ENCODE data around the gene ARID2. TPM values are rescaled to one million over a fixed set of nuclear protein-coding genes. Genes with fewer than 3 reads are reported as not detected.

ARID2 gene
- polyA plus RNA-seq, 1 donor from 2014 or later = 20.6 TPM

DNA sequence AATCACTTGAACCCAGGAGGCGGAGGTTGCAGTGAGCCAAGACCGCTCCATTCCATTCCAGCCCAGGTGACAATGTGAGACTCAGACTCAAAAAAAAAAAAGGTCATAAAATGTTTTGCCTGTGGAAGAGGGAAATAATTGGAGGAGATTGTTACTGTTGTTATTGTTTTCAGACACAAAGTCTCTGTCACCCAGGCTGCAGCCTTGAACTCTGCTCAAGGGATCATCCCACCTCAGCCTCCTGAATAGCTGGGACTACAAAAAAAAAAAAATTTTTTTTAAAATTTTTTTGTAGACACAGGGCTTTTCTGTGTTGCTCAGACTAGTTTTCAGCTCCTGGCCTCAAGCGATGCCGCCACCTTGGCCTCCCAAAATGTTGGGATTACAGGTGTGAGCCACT is 33.9 kb downstream of the ARID2 start:
- Histone ChIP-seq H3F3A (ENCODE audit: insufficient read depth, low read length, poor library complexity, severe bottlenecking) (no peaks in the 10 kb centered on the region), H4K20me1 (ENCODE audit: insufficient read depth) (no peaks in the 10 kb centered on the region), H3K79me2 (replicated peaks; ENCODE audit: insufficient read depth, low read length) (peaks cover 69% of the 10 kb centered on the region), H3K27ac (ENCODE audit: low read length) (no peak overlapping the region), H3K36me3 (ENCODE audit: insufficient read depth, low read length) (no peaks in the 10 kb centered on the region), H2AFZ (ENCODE audit: low read depth, low read length) (no peak overlapping the region), H3K9me3 (ENCODE audit: low read length) (no peaks in the 10 kb centered on the region), H3K9me2 (ENCODE audit: insufficient read depth, low read length) (no peaks in the 10 kb centered on the region), H3K27me3 (ENCODE audit: insufficient read depth, low read depth, low read length) (no peaks in the 10 kb centered on the region), H3K4me3 (ENCODE audit: low read length) (no peak overlapping the region), H3K4me2 (ENCODE audit: low read length) (no peak overlapping the region), H3K9ac (ENCODE audit: low read length) (no peak overlapping the region)
- TF ChIP-seq SMC3 (conservative IDR thresholded peaks at IDR 0.05; ENCODE audit: poor library complexity) (no peak), EZH2 (IDR thresholded peaks at IDR 0.05; ENCODE audit: borderline replicate concordance, insufficient read depth, low read length, poor library complexity, severe bottlenecking) (no peak), MXI1 (conservative IDR thresholded peaks at IDR 0.05; ENCODE audit: poor library complexity, severe bottlenecking) (no peak), EP300 (conservative IDR thresholded peaks at IDR 0.05; ENCODE audit: poor library complexity, severe bottlenecking) (no peak), RAD21 (conservative IDR thresholded peaks at IDR 0.05) (no peak), REST (IDR thresholded peaks at IDR 0.05; ENCODE audit: borderline replicate concordance) (no peak), CTCF (IDR thresholded peaks at IDR 0.05; ENCODE audit: poor library complexity, severe bottlenecking) (no peak), POLR2AphosphoS5 (IDR thresholded peaks at IDR 0.05) (no peak)

- no peaks in the 10 kb centered on the region for H3K36me3 ChIP-seq (ENCODE audit: insufficient read depth, low read length)
- no peak overlapping the region for H3K27ac ChIP-seq (ENCODE audit: low read length)
- TF ChIP-seq REST (IDR thresholded peaks at IDR 0.05; ENCODE audit: borderline replicate concordance) (no peak), RAD21 (conservative IDR thresholded peaks at IDR 0.05) (no peak), MXI1 (conservative IDR thresholded peaks at IDR 0.05; ENCODE audit: poor library complexity, severe bottlenecking) (no peak), TAF1 (IDR thresholded peaks at IDR 0.05; ENCODE audit: low read depth) (no peak)
- H3K27me3 ChIP-seq (ENCODE audit: insufficient read depth, low read depth, low read length) = no peaks in the 10 kb centered on the region
- no peak overlapping the region for H3K4me3 ChIP-seq (ENCODE audit: low read length)
- H3K9ac ChIP-seq (ENCODE audit: low read length) = no peak overlapping the region
- no peaks in the 10 kb centered on the region for H4K20me1 ChIP-seq (ENCODE audit: insufficient read depth)
- no peak overlapping the region for H2AFZ ChIP-seq (ENCODE audit: low read depth, low read length)
- peaks cover 40% of the 10 kb centered on the region for H3K79me2 ChIP-seq (replicated peaks; ENCODE audit: insufficient read depth, low read length)
- H3F3A ChIP-seq (ENCODE audit: insufficient read depth, low read length, poor library complexity, severe bottlenecking) = no peaks in the 10 kb centered on the region
- H3K9me3 ChIP-seq (ENCODE audit: low read length) = no peaks in the 10 kb centered on the region
- H3K9me2 ChIP-seq (ENCODE audit: insufficient read depth, low read length) = no peaks in the 10 kb centered on the region
- no peak overlapping the region for H3K4me2 ChIP-seq (ENCODE audit: low read length)
Measured at GRCh38 chr12:45768194-45768593, 38.7 kb downstream of the ARID2 start.

Data from neural cell (in vitro differentiated cells).